T follicular helper cell (primary cell): ENCODE data around the gene MRPL16.
"Not testable (repeated sequence)": the region's sequence is repeated elsewhere in the genome, so short reads cannot be mapped to it uniquely, and the experiment has no call there.

ENCODE experiments used
- DNase-seq: peaks from one replicate; pipeline ENCODE4 v3.0.0-alpha.2; 2020; ENCODE audit warnings: low read depth
- total RNA-seq, 2 experiments: gene quantifications; one replicate each; lab custom pipeline; 2026; lab: John Stamatoyannopoulos, UW

The MRPL16 gene
- total RNA-seq = 43.2 to 55.8 reads per million in 2 experiments

- DNase-seq = peak; percentile 83
Observed at GRCh38 chr11:59810189-59810910, at the start of gene MRPL16. MRPL16 (minus strand) TSS chr11:59810778; CDS start chr11:59810658, 120 bp downstream.

GRCh38 chr11:59859673-59860072 lies 49.1 kb upstream of the MRPL16 start:
- DNase-seq = no peak

GRCh38 chr11:59857439-59858434 lies 47.2 kb upstream of the MRPL16 start:
- DNase-seq = no peak

- no peak for DNase-seq
Observed at GRCh38 chr11:59854871-59855270, 44.3 kb upstream of the MRPL16 start.

- DNase-seq = not testable (repeated sequence)
Observed at GRCh38 chr11:59851416-59851815, 40.8 kb upstream of the MRPL16 start.

GRCh38 chr11:59849551-59849950 lies 39.0 kb upstream of the MRPL16 start:
- DNase-seq = not testable (repeated sequence)

- no peak for DNase-seq
Observed at GRCh38 chr11:59849129-59849528, 38.6 kb upstream of the MRPL16 start.

DNA sequence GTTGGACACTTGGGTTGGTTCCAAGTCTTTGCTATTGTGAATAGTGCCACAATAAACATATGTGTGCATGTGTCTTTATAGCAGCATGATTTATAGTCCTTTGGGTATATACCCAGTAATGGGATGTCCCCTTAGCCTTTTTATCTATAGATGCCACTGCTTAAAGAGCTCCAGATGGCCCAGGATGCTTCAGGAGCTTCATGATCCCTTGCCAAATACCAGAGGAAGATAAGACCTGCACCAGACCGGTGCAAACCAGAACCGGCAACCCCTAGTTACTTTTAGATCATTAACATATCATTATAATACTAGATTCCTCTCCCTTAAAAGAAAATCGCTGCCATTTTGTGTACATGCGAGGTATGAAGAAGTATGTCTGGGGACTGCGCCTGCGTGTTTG lies 37.9 kb upstream of the MRPL16 start:
- DNase-seq = not testable (repeated sequence)

DNA sequence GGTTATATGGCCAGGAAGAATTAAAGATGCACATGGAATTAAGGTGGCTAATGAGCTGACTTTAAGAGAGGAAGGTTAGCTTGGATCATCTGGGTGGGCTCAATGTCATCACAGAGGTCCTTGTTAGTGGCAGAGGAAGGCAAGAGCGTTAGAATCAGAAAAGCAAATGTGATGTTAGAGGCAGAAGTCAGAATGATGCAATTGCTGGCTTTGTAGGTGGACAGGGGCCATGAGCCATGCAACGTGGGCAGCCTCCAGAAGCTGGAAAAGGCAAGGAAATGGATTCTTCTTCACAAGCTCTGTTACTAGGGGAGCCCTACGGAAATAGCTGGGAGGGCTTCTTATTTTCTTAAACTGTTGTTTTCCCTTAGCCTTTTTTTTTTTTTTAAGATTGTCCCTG lies 37.0 kb upstream of the MRPL16 start:
- no peak for DNase-seq

GRCh38 chr11:59846556-59846955 lies 36.0 kb upstream of the MRPL16 start:
- no peak for DNase-seq

- no peak for DNase-seq
Observed at GRCh38 chr11:59845399-59845798, 34.8 kb upstream of the MRPL16 start, which contains the start of gene CBLIF. CBLIF (minus strand) TSS chr11:59845499; CDS start chr11:59845453, 46 bp downstream.

- no peak for DNase-seq
Observed at GRCh38 chr11:59842316-59842715, 31.7 kb upstream of the MRPL16 start.

GRCh38 chr11:59841514-59841913 lies 30.9 kb upstream of the MRPL16 start:
- DNase-seq = no peak

- DNase-seq = no peak
Observed at GRCh38 chr11:59839615-59840014, 29.0 kb upstream of the MRPL16 start.

GRCh38 chr11:59833602-59834001 lies 23.0 kb upstream of the MRPL16 start:
- DNase-seq = no peak

DNA sequence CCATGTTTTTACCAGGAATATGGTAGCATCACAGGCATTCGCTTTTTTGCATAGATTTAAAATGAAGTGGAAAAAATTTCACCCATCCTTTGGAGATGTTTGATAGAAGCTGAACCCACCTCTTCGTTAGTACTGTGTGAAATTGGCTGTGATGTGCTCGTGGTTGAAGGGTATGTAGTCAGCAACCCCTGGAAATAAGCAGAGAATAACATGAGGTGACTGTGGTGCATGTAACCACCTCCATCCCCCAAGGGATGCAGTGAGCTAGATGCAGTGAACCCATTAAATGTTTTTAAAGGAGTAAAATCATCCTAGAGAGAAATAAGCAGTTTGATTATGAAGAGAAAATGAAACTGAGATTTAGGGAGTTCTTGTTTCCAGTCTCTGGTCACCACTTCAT lies 18.8 kb upstream of the MRPL16 start:
- DNase-seq = no peak

- no peak for DNase-seq
Observed at GRCh38 chr11:59822989-59823566, 12.5 kb upstream of the MRPL16 start.

DNA sequence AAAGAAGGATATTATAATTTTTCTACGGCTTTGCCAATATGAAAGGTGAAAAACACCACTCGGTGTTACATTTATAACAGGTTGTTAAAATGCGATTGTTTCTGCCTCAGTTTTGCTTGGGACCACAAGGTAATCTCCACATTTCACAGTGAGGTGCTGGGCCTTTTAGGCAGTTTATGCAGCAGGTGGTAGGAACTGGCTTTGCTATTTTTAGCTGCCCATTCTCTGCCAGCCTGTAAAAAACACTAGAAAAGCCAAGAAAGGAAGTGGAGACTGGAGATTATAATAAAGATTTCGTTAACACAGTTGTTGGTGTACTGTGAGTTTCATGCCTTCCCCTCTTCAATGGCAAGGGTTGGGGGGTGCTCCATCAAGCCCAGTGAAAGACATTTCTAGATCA lies 8.0 kb upstream of the MRPL16 start:
- DNase-seq = no peak

DNA sequence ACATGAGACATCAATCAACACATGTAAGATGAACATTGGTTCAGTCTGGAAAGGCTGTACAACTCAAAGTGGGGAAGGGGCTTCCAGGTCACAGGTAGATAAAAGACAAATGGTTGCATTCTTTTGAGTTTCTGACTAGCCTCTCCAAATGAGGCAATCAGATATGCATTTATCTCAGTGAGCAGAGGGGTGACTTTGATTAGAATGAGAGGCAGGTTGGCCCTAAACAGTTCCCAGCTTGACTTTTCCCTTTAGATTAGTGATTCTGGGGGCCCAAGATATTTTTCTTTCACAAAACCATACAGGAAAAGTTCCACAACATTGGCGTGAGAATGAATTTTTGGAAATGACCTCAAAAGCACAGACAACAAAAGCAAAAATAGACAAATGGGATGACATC lies 5.9 kb upstream of the MRPL16 start:
- not testable (repeated sequence) for DNase-seq

DNA sequence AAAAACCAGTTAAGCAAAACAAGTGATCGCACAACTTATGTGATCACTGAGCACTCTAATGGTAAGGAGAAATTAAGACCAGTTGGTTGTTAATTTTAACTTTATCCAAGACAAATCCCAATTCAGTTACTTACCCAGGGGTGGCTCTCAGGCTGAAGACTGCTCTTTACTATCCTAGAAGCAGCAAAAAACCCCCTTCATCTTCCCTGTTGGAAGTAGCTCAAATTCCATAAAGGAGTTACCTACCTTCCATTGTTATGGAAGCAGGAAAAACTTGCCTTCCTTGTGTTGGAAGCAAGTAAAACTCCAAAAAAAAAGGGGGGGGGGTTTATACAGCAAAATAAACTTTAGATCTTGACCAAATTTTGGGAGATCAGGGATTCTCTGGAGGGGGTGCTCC lies 5.2 kb upstream of the MRPL16 start:
- DNase-seq = no peak

- DNase-seq = no peak
Observed at GRCh38 chr11:59814021-59814420, 3.4 kb upstream of the MRPL16 start.

GRCh38 chr11:59813364-59813763 lies 2.8 kb upstream of the MRPL16 start:
- no peak for DNase-seq
